ENCODE results near the gene HSPB7.
"Not testable (repeated sequence)": the region's sequence is repeated elsewhere in the genome, so short reads cannot be mapped to it uniquely, and the experiment has no call there.

HSPB7 gene

DNA sequence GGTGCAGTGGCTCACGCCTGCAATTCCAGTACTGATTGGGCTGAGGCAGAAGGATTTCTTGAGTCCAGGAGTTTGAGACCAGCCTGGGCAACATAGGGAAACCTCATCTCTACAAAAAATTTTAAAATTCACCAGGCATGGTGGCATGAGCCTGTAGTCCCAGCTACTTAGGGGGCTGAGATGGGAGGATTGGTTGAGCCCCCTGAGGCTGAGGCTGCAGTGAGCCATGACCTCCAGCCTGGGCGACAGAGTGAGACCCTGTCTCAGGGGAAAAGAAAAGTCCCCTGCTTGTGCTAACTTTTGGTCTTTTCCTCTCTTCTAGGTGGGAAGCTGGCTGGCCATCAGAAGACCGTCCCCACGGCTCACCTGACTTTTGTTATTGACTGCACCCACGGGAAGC is 12.2 kb downstream of the HSPB7 start:
- DNase-seq, result no peak

DNA sequence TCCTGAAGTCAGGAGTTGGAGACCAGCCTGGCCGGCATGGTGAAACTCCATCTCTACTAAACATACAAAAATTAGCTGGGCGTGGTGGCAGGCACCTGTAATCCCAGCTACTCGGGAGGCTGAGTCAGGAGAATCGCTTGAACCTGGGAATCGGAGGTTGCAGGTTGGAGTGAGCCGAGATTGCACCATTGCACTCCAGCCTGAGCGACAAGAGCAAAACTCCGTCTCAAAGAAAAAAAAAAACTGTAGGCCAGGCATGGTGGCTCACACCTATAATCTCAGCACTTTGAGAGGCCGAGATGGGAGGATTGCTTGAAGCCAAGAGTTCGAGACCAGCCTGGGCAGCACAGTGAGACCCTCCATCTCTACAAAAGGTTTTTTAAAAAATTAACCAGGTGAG is 16.6 kb downstream of the HSPB7 start:
- DNase-seq, result not testable (repeated sequence)

DNA sequence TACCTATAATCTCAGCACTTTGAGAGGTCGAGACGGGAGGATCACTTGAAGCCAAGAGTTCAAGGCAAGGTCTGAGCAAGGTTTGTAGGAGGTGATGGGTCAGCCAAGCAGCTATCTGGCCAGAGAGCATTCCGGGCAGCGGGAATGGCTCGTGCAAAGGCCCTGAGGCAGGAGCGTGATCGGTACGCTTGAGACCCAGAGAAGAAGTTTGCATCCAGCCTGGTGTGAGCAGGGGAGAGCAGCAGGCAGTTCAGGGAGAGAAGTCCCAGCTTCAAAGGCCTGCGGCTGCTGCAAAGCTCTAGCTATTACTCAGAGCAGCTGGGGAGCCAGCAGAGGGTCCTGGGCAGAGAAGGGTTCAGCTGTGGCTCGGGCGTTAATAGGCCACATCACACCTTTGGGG is 18.9 kb downstream of the HSPB7 start:
- no peak for DNase-seq

DNA sequence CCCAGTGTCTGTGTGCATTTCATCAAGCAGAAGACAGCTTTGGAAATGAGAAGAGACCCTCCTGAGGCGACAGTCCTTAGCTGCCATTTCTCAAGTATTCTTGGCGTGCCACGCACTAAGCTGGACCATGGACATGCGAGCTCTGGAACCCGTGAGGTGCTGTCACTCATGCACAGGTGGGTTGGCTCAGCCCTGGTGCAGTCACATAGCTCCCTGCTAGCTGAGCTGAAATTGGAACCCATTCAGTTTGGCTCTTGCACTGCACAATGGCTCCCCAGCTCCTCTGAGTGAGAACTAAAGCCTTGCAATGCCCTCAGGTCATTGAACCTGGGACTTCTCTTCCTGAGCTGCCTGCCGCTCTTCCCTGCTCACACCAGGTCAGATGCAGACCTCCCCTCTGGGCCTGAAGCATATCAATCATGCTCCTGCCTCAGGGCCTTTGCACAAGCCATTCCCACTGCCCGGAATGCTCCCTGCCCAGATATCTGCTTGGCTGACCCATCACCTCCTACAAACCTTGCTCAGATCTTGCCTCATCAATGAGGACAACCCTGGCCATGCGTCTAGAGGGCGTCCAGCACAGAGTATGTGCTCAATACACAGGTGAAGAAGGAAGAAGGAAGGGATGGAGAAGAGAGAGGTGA is 20.1 kb downstream of the HSPB7 start:
- no peak for DNase-seq

DNA sequence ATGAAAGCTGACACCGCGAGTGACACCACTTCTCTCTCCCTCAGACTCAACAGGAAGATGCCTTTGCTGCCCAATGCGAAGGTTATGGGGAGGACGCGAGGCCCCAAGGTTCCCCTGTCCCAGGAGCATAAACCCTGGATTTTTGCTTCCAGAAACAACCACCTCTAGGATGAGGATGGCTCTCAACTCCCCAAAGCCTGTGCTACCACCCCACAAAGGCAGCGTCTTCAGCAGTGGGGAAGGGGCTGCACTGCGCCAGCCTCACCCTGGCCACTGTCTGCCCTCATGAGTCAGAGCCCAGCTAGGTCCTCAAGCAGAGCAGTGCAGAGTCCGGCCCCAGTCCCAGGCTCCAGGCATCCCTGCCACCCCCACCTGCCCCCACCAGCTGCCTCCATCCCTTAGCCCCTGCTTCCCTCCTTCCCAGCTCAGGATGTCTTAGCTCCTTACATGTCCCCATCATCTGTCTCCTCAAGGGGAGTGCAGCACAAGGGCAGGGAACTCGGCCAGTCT is 20.7 kb downstream of the HSPB7 start:
- DNase-seq, result no peak

DNA sequence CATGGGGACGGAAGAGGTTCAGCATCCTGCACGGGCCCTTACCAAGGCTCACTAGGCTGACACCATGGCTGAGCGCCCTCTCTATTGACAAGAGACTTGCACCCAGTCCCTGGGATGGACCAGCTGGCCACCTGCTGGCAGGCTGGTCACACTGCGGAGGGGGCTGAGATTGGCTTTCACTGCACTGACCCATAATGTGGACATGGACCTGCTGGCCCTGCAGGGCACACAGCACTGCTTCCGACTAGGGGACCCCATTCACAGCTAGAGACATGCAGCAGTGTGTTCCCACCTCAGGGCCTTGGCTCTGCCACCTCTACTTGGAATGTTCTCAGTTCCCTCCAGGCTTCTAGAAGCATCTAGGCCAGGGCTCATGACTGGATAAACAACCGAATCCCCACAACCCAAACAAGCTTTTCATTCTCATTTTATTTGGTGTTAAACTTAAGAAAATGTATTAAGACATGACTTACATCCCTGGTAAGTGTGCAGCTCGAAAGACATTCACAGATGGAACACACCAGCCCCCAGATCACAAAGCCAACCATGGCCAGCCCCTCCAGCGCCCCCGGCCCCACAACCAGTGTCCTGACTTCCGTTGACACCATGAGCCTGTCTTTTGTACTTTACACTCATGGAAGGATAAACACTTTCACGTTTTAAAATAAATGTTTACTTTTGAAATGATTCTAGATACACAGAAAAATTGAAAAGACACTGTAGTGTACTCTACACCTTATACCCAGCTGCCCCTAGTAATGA is 23.1 kb downstream of the HSPB7 start:
- peak; percentile 63 to 82 for DNase-seq

DNA sequence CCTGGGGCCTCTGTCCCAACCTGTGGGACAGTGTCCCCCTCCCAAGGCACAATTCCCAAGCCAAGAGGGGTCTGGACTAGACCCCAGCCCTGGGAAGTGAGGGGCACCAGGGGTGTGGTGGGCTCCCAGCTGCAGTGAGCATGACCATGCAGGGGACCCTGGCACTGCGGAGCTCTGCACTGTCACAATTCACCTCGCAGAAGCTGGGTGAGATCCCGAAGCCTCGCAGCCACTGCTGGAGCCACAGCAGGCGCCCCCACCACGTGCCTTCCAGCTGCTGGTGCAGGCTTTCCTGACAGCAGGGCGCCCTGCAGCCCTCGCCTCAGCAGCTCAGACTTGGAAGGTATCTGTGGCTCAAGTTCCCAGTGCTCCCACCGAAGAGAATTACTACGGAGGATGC is 23.8 kb downstream of the HSPB7 start:
- no peak for DNase-seq

DNA sequence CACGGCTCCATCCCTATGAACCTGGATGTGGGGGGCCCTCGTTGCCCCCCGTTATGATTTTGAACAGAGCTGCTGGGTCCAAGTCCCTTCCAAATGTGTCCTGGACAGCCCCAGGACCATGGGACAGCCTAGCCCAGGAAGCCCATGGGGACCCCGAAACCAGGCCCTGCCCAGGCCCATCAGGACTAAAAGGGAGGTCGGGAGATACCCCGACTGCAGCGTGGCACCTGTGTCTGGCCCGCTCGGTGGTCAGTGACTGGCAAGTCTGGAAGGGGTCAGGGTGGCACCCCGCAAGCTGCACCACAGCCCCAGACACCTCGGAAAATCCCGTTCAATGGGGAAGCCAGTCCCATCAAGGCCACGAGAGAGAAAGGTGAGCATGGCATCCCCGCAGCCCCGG is 24.2 kb downstream of the HSPB7 start:
- DNase-seq, result no peak

DNA sequence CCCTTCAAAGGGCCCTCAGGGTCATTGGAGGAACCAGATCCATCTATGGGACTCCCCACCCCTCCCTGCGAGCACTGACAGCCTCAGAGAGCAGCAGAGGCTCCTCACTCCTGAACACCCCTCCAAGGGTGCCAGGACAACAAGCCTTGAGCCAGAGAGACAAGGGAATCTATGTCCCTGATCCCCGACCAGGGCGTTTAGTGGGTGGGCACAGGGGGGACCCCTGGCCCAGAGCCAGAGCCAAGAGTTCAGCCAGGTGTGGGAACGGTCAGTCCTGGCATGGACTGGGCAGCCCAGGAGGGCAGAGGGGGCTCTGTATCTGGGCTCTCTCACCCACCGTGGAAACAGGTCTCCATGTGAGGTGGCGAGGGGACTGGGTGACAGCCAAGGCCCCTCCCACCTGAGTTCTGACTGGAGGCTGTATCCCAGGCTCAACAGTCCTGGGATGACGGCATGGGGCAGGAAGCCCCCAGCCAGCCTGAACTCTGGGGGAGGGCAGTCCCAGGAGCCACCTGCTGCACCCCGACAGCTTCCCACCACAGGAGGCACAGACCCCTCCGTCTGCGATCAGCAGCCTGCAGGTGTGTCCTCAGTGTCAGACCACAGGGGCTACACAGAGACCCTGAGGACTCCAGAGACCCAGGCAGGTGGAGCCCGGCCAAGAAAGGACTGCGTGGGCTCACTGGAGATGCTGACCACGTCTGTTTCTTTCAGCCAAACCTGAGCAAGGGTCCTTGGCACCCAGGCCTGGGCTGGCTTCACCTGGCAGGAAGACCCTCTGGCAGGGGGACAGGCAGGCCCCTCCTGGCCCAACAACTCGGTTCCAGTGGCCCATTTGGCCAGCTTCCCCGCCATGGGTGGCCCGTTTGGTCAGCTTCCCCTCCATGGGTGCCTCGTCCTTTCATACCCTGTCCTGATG is 25.0 kb downstream of the HSPB7 start:
- no peak for DNase-seq

DNA sequence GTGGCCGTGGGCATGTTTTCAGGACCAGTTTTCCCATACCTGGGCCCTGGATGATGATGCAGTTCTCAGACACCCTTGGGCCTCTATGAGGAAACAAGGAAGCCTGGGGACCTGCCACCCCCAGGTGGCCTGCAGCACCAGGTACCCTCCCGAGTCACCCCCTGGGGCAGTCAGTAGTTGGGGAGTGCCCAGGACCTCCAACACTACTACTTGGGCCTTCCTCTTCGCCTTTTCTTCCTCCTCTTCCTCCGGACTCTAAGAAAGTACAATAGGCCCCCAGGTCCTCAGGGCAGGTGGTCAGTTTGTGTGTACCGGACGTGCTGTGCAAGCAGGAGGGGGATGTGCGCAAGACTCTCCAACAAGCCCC is 25.7 kb downstream of the HSPB7 start:
- DNase-seq, result no peak

DNA sequence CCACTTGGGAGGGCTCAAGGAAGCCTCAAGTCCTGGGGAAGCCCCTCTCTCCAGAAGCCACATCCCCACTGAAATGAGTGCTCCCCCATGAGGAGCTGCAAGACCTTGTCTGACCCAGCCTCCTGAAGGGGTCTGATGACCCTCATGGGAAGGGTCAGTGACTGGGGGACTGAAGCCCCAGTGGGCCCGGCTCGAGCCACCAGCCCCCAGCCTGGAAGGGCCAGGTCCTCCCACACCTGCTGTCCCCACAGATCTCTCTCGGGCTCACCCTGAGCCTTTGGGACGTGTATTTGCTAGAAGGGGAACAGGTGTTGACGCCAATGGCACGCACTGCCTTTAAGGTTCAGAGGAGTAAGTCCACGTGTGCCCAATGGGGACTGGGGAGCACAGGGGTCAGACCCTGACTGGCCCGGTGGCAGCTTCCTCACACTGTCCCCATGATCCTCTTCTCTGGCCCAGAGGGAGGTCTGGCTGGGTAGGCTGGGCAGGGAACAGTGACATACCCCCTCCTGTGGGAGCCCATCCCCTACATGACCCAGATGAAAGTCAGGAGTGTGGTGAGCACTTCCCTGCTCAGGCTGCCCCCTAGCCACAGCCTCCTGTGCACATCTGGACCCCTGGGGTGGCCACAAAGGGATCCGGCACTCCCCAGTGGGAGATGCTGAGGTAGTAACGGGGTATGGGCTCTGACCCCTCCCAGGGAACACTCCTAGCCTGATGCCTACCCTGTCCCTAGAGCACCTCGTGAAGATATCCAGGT is 26.2 kb downstream of the HSPB7 start:
- DNase-seq, result no peak

DNA sequence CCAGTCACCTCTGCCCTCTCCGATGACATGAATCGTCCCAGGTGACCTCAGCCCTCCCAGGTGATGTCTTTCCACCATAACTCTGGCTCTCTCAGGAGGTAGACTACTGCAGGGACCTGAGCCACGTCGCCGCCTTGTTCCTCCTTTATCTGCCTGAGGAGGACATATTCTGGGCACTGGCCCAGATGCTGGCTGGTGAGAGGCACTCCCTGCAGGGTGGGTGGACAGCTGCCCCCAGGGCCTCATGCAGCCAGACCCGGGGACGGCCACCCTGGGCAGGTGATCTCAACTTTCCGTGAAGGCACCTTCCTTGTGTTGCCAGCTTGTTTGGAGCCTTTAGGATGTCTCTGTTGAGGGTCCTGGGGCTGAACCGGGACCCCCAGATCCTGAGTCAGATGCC is 28.1 kb downstream of the HSPB7 start:
- DNase-seq, result no peak

DNA sequence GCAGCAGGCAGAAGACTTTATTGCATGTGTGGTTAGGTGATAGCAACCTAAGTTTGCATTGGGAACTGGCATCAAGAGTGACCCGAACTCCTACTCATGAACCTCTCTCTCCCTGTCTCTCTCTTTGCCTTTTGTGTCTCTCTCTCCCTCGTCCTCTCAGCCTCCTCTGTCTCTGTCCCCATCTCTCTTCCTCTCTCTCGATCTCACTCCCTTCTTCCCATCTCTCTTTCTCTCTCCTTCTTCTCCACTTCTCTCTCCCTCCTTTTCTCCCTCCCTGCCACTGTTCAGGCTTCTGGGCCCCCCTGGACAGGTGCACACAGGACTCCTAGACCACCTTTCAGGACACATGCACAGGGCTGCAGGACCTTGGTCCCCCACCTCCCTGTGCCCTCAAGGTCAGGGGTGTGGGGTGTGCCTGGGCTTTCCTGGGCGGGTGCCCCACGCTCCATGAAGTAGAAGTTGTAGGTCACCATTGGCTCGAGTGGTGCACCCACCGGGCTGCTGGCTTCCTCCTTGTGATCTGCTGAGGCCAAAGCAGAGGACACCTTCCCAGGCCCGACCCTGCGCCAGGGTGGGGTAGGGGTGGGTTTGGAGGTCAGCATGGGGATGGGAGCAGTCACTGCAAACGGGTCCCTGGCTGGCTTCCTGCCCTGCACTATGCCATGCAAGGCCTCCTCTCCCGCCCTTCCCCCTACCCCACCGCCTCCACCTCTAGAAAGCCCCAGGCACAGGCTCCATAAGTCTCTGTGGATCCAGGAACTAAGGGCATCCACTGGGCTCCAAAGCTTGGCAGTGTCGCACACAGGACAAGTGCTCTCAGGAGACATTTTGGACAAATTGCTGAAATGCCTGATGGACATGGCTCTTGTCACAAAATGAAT is 28.7 kb downstream of the HSPB7 start:
- DNase-seq, result no peak

DNA sequence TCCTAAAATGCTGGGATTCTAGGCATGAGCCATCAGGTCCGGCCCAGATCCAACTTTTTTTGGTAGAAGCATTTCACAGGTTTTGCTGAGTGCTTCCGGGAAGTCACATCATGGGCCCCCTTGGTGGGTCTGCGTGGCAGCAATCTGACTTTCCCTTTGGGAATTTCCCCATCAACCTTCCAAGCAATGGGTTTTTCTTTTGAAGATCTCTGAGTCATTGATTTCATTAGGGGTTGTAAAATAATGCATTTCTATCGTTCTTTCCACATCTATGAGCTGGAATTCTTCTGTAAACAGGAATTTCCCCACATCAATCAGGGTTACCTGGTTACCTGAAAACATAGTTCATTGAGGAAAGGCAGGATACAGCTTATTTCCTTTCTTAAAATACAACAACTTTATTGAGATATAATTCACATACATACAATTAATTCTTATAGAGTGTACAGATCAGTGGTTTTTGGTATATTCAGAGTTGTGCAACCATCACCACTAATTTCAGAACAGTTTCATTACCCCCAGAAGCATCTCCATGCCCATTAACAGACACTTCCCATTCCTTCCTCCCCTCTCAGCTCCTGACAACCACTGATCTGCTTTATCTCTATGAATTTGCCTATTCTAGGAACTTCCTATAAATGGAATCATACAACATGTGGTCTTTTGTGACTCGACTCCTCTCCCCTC is 32.1 kb downstream of the HSPB7 start:
- peak; percentile 38 to 51 for DNase-seq

DNA sequence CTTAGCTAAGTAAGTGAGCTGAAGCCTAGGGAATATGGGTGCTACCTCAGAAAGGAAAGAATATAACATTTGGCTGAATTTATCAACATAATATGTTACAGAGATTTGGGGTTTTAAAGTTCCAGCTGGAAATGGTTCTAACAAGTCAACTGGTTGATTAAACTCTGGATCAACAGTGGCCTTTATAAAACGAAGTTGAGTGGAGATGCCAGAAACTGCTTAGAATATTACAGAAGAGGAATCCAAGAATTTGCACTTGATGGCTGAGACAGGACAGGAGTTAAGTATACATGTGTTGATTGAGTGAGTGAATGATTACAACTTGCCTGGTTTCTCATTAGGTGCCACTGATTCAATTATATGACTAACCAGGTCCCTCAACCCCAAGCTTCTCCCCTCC is 34.6 kb downstream of the HSPB7 start:
- no peak for DNase-seq

DNA sequence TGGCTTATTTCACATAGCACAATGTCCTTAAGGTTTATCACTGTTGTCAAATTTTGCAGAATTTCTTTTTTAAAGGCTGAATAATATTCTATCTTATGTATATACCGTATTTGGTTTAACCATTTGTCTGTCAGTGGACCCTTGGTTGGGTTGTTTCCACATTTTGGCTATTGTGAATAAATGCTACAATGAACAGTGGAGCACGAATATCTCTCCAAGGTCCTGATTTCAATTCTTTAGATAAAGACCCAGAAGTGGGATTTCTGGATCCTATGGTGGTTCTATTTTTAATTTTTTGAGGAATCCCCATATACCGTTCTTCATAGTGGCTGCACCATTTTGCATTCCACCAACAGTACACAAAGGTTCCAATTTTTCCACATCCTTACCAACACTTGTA is 36.2 kb downstream of the HSPB7 start:
- no peak for DNase-seq

DNA sequence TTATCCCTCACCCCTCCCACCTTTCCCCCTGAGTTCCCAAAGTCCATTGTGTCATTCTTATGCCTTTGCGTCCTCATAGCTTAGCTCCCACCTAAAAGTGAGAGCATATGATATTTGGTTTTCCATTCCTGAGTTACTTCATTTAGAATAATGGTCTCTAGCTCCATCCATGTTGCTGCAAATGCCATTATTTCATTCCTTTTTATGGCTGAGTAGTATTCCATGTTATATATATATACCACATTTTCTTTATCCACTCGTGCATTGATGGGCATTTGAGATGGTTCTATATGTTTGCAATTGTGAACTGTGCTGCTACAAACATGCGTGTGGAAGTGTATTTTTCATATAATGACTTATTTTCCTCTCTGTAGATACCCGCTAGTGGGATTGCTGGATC is 39.9 kb downstream of the HSPB7 start:
- not testable (repeated sequence) for DNase-seq

DNA sequence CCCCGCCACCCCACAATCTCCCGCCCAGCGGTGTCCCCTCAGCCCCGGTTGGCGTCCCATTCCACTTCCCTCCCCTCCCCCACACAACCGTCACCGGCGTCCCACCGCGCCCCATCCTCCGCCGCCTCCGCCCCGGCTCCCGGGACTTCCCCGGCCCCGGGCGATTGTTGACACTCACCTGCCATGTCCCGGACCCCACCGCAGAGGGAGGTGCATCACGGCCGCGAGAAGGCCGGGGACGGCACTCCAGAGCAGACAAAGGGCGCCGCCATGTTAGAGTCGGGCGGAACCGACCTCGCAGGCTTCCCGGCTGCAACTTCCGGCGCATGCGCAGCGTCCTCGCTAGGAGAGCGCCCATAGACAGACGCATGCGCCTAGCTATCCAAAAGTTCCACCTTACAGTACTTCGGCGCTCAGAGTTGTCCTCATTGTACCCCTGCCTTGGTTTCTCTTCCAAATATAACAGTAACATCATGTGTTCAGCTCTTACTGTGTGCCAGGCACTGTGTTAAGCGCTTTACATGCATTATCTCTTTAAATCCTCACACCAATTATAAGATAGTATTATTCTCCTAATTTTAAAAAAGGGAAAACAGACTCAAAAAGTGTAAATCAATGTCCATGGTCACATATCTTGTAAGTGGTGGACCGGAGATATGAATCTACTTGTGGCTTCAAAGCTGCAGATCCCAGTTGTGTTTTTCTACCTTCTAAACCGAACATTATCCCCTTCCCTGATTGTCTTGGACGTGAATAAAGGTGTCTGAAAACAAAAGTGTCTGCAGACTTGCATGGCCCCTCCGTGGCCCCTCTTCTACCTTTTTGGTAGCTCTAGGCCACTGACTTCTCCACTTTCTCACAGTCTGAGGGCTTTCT is 41.8 kb downstream of the HSPB7 start, which contains the start of gene ZBTB17:
Gene ZBTB17, minus strand, starts transcription at position 297 of the 876 bp plus-strand sequence. CDS start 27,606 bp downstream, outside the sequence.
- DNase-seq, result peak; percentile 91 to 97

DNA sequence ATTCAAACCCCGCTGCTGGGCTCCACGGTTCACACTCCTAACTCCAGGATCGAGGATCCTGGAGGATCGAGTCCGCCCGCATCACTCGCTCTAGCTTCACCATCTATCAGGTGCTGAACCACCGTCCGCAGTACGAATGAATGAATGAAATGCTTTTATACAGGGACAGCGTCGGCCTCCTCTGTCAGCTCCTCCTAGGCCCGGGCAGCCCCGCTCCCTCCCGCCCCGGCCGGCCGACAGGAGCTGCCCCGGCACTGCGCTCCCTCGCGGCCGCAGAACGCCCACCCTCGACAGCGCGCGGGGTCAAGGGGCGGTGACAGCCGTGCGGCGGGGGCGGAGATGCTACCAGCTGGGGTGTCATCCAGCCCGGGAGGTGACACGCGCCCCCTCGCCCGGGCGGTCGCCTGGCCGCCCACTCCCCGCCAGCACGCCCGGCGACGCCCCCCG is 42.5 kb downstream of the HSPB7 start:
- DNase-seq, result peak; percentile 79 to 84

DNA sequence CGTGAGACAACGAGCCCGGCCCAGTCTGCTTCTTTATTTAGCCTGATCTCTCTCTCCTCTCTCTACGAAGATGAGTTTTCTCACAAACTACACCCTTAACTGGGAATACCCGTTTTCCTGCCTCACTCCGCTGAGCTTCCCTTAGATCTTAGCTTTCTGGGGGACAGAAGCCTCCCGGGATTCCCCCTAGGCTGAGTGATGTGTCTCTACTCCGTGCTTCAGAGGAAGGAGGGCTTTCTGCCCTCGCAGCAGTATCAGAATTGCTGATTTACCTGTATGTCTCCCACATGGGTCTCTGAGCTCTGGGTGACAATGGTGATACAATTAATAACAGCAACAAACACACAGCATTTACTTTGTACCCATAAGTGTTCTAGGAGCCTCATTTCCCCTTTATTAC is 43.0 kb downstream of the HSPB7 start:
- DNase-seq, result peak; percentile 20 to 47

All from inflammatory macrophage treated with lipopolysaccharide for 1 hour (primary cell).